ENCODE measurements around the gene TMEM45A.
"Not testable (repeated sequence)": the region's sequence is repeated elsewhere in the genome, so short reads cannot be mapped to it uniquely, and the experiment has no call there.

Gene TMEM45A

GRCh38 chr3:100535610-100535943 lies 43.2 kb downstream of the TMEM45A start:
- ATAC-seq (ENCODE audit: low read depth) = no peak
- H3K36me3 ChIP-seq (ENCODE audit: low read depth) = no peaks in the 10 kb centered on the region
- no peak overlapping the region for H3K27ac ChIP-seq (ENCODE audit: poor library complexity, severe bottlenecking)
- H3K27me3 ChIP-seq (ENCODE audit: insufficient read depth, poor library complexity, severe bottlenecking) = no peaks in the 10 kb centered on the region
- no peak overlapping the region for H3K4me3 ChIP-seq (ENCODE audit: severe bottlenecking)
- DNase-seq (ENCODE audit: low spot score) = no peak
- peaks cover 13% of the 10 kb centered on the region for H3K4me1 ChIP-seq (ENCODE audit: insufficient read depth, poor library complexity, severe bottlenecking)
- TF ChIP-seq, protein P1, sequence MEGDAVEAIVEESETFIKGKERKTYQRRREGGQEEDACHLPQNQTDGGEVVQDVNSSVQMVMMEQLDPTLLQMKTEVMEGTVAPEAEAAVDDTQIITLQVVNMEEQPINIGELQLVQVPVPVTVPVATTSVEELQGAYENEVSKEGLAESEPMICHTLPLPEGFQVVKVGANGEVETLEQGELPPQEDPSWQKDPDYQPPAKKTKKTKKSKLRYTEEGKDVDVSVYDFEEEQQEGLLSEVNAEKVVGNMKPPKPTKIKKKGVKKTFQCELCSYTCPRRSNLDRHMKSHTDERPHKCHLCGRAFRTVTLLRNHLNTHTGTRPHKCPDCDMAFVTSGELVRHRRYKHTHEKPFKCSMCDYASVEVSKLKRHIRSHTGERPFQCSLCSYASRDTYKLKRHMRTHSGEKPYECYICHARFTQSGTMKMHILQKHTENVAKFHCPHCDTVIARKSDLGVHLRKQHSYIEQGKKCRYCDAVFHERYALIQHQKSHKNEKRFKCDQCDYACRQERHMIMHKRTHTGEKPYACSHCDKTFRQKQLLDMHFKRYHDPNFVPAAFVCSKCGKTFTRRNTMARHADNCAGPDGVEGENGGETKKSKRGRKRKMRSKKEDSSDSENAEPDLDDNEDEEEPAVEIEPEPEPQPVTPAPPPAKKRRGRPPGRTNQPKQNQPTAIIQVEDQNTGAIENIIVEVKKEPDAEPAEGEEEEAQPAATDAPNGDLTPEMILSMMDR (IDR thresholded peaks at IDR 0.05; ENCODE audit: poor library complexity, severe bottlenecking) = no peak
- H3K9me3 ChIP-seq (ENCODE audit: severe bottlenecking) = no peaks in the 10 kb centered on the region

DNA sequence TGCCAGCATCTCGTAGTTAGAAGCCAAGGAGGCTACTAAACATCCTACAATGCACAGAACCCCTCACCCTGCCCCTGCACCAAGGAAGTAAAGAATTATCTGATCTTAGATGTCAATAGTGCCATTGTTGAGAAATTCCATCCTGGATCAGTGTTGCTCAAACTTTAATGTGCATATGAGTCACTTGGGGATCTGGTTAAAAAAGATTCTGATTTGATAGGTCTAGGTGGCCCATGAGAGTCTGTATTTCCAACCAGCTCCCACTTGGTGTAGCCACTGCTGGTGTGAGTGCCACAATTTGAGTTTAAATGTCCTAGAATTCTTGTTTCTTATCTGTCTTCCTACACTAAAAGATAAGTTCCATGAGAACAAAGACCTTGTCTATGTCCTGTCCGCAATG lies 43.7 kb downstream of the TMEM45A start:
- no peaks in the 10 kb centered on the region for H3K27me3 ChIP-seq (ENCODE audit: insufficient read depth, poor library complexity, severe bottlenecking)
- no peak overlapping the region for H3K4me3 ChIP-seq (ENCODE audit: severe bottlenecking)
- no peak overlapping the region for H3K27ac ChIP-seq (ENCODE audit: poor library complexity, severe bottlenecking)
- DNase-seq (ENCODE audit: low spot score) = no peak
- no peaks in the 10 kb centered on the region for H3K9me3 ChIP-seq (ENCODE audit: severe bottlenecking)
- H3K4me1 ChIP-seq (ENCODE audit: insufficient read depth, poor library complexity, severe bottlenecking) = peaks cover 13% of the 10 kb centered on the region
- ATAC-seq (ENCODE audit: low read depth) = peak; percentile 70; the same call in 2 of the 3 replicates
- TF ChIP-seq, protein P1 (IDR thresholded peaks at IDR 0.05; ENCODE audit: poor library complexity, severe bottlenecking) = no peak
- no peaks in the 10 kb centered on the region for H3K36me3 ChIP-seq (ENCODE audit: low read depth)

DNA sequence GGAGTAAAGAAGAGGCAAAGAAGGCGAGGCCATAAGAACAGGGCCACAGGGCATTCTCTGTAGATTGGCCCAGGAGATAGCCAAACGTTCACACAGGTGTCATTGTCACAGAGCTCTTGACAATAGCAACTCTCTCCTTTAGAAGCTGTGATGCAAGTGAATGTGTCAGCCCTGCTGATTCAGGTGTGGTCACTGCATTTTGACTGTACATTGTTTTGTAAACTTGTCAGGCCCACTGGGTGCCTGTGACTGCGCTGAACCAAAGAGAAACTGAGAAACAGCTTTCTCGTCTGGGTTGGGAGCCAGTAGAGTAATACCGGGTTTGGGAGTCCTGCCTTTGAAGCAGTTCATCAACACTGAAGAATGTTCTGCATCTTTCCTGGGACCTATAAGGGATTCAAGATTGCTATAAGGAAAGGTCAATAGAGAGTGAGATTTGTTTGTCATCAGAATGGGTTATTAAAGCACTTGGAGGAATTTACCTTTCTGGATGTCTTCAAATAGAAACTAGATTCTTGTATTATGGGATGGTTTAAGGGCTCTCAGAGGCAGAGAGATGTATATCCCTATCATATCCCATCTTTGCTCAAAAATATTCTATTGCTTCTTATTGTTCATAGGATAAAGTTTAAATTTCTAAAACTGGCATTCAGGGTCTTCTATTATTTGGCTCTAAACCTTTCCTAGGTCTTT lies 45.4 kb downstream of the TMEM45A start:
- Histone ChIP-seq H3K27me3 (ENCODE audit: insufficient read depth, poor library complexity, severe bottlenecking) (no peaks in the 10 kb centered on the region), H3K9me3 (ENCODE audit: severe bottlenecking) (no peaks in the 10 kb centered on the region), H3K4me3 (ENCODE audit: severe bottlenecking) (no peak overlapping the region), H3K4me1 (ENCODE audit: insufficient read depth, poor library complexity, severe bottlenecking) (peaks cover 19% of the 10 kb centered on the region), H3K27ac (ENCODE audit: poor library complexity, severe bottlenecking) (no peak overlapping the region), H3K36me3 (ENCODE audit: low read depth) (no peaks in the 10 kb centered on the region)
- no peak; the same call in 2 of the 3 replicates for ATAC-seq (ENCODE audit: low read depth)
- TF ChIP-seq, protein P1 (IDR thresholded peaks at IDR 0.05; ENCODE audit: poor library complexity, severe bottlenecking) = no peak
- no peak for DNase-seq (ENCODE audit: low spot score)

DNA sequence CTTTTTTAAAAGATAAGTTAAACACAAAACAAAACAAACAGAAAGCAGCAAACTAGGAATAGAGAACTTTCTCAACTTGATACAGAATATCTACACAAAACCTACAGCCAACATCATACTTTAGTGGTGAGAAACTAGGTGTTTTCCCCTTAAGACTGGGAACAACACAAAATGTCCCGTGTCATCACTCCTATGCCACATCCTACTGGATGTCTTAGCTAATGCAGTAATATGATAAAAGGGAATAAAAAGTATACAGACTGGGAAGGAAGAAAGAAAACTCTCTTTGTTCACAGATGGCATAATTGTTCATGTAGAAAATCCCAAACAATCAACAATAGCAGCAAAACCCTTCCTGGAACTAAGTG lies 45.9 kb downstream of the TMEM45A start:
- no peak overlapping the region for H3K4me3 ChIP-seq (ENCODE audit: severe bottlenecking)
- H3K36me3 ChIP-seq (ENCODE audit: low read depth) = no peaks in the 10 kb centered on the region
- TF ChIP-seq, protein P1 (IDR thresholded peaks at IDR 0.05; ENCODE audit: poor library complexity, severe bottlenecking) = no peak
- ATAC-seq (ENCODE audit: low read depth) (no peak), DNase-seq (ENCODE audit: low spot score) (no peak)
- no peak overlapping the region for H3K27ac ChIP-seq (ENCODE audit: poor library complexity, severe bottlenecking)
- H3K4me1 ChIP-seq (ENCODE audit: insufficient read depth, poor library complexity, severe bottlenecking) = peaks cover 19% of the 10 kb centered on the region
- H3K27me3 ChIP-seq (ENCODE audit: insufficient read depth, poor library complexity, severe bottlenecking) = no peaks in the 10 kb centered on the region
- no peaks in the 10 kb centered on the region for H3K9me3 ChIP-seq (ENCODE audit: severe bottlenecking)

DNA sequence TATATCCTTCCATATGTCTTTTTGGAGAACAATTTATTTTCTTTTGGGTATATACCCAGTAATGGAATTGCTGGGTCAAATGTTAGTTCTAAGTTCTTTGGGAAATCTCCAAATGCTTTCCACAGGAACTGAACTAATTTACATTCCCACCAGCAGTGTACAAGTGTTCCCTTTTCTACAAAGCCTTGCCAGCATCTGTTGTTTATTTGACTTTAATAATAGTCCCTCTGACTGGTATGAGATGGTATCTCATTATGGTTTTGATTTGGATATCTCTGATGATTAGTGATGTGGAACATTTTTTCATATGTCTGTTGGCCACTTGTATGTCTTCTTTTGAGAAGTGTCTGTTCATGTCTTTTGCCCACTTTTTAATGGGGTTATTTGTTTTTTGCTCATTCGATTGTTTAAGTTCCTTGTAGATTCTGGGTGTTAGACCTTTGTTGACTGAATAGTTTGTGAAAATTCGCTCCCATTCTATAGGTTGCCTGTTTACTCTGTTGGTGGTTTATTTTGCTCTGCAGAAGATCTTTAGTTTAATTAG lies 48.4 kb downstream of the TMEM45A start:
- peaks cover 17% of the 10 kb centered on the region for H3K4me1 ChIP-seq (ENCODE audit: insufficient read depth, poor library complexity, severe bottlenecking)
- peak overlapping the region; percentile 11 for H3K27ac ChIP-seq (ENCODE audit: poor library complexity, severe bottlenecking)
- no peak for DNase-seq (ENCODE audit: low spot score)

GRCh38 chr3:100541428-100541827 lies 49.0 kb downstream of the TMEM45A start:
- peak; percentile 60; the same call in 2 of the 3 replicates for ATAC-seq (ENCODE audit: low read depth)
- H3K9me3 ChIP-seq (ENCODE audit: severe bottlenecking); H3K4me3 ChIP-seq (ENCODE audit: severe bottlenecking); H3K36me3 ChIP-seq (ENCODE audit: low read depth); DNase-seq (ENCODE audit: low spot score); H3K27me3 ChIP-seq (ENCODE audit: insufficient read depth, poor library complexity, severe bottlenecking): not testable (repeated sequence)
- H3K27ac ChIP-seq (ENCODE audit: poor library complexity, severe bottlenecking) = peak overlapping the region; percentile 11
- peaks cover 11% of the 10 kb centered on the region for H3K4me1 ChIP-seq (ENCODE audit: insufficient read depth, poor library complexity, severe bottlenecking)

More for the DNA sequence above, 48.4 kb downstream of the TMEM45A start:
- Histone ChIP-seq H3K36me3 (ENCODE audit: low read depth) (no peaks in the 10 kb centered on the region), H3K9me3 (ENCODE audit: severe bottlenecking) (no peaks in the 10 kb centered on the region), H3K4me3 (ENCODE audit: severe bottlenecking) (no peak overlapping the region), H3K27me3 (ENCODE audit: insufficient read depth, poor library complexity, severe bottlenecking) (no peaks in the 10 kb centered on the region)
- ATAC-seq (ENCODE audit: low read depth) = no peak
- TF ChIP-seq, protein P1 (IDR thresholded peaks at IDR 0.05; ENCODE audit: poor library complexity, severe bottlenecking) = no peak

Measured in RWPE2 (cell line).